Naive thymus-derived CD4-positive, alpha-beta T cell (primary cell): Measurements from ENCODE around the gene CHD2. TPM values are rescaled to one million over a fixed set of nuclear protein-coding genes. Genes with fewer than 3 reads are reported as not detected.
"Not testable (repeated sequence)": the region's sequence is repeated elsewhere in the genome, so short reads cannot be mapped to it uniquely, and the experiment has no call there.

Experiments used
- ATAC-seq: fragments of 150-1000 bp; cut with Tn5 transposase; 2 replicates; pipeline ENCODE4 v1.10.0; 2021; ENCODE audit warnings: mild to moderate bottlenecking, moderate library complexity
- CTCF ChIA-PET: fragments of 350-600 bp; sonication (Branson Sonifier 250); formaldehyde crosslinking; loops from one replicate; lab custom pipeline; 2021; ENCODE audit warnings: antibody characterized with exemption; lab: Charles Lee
- POLR2A ChIA-PET: fragments of 350-600 bp; sonication (Branson Sonifier 250); formaldehyde crosslinking; loops from one replicate; lab custom pipeline; 2021; ENCODE audit warnings: antibody characterized with exemption, inconsistent platforms; lab: Charles Lee
- DNase-seq, 9 donors: peaks; one replicate each; pipeline versions ENCODE4 v3.0.0 to v3.0.0-alpha.2; 2020 to 2022; ENCODE audit warnings: mixed read lengths in 1 of 9
- H3K27ac ChIP-seq: one replicate; pipeline ENCODE4 v1.7.0; 2013; ENCODE audit warnings: mild to moderate bottlenecking, low read depth, low read length, moderate library complexity
- H3K27me3 ChIP-seq, 2 donors: one replicate each; pipeline ENCODE4 v1.7.0; 2013; ENCODE audit warnings: low read length in 2 of 2, mild to moderate bottlenecking in 2 of 2, moderate library complexity in 2 of 2; ENCODE audit not compliant: control insufficient read depth in 2 of 2, insufficient read depth in 2 of 2
- H3K36me3 ChIP-seq, 3 experiments: 1 replicate in 2 of 3; 2 replicates in 1 of 3; pipeline ENCODE4 v1.7.0; 2013; ENCODE audit warnings: low read length in 3 of 3, mild to moderate bottlenecking in 3 of 3, moderate library complexity in 1 of 3; ENCODE audit not compliant: insufficient read depth in 3 of 3, control insufficient read depth in 2 of 3
- H3K4me1 ChIP-seq, 2 donors: one replicate each; pipeline ENCODE4 v1.7.0; 2013; ENCODE audit warnings: low read length in 2 of 2, mild to moderate bottlenecking in 2 of 2, moderate library complexity in 1 of 2; ENCODE audit not compliant: control insufficient read depth in 2 of 2, insufficient read depth in 2 of 2
- H3K4me3 ChIP-seq: 2 replicates; pipeline ENCODE4 v1.7.0; 2013; ENCODE audit warnings: mild to moderate bottlenecking, low read length
- H3K9me3 ChIP-seq, 3 experiments: 1 replicate in 2 of 3; 2 replicates in 1 of 3; pipeline ENCODE4 v1.7.0; 2013; ENCODE audit warnings: low read length in 3 of 3; ENCODE audit not compliant: control insufficient read depth in 2 of 3
- H3K27ac Mint-ChIP-seq, 9 donors: one replicate each; pipeline ENCODE4 v1.8.0; 2020 to 2022; ENCODE audit warnings: mixed read lengths in 9 of 9, mild to moderate bottlenecking in 8 of 9, moderate library complexity in 5 of 9, inconsistent platforms in 2 of 9
- H3K27me3 Mint-ChIP-seq, 5 donors: one replicate each; pipeline ENCODE4 v1.8.0; 2021 to 2022; ENCODE audit warnings: mixed read lengths in 5 of 5, mild to moderate bottlenecking in 1 of 5
- H3K36me3 Mint-ChIP-seq, 5 donors: one replicate each; pipeline ENCODE4 v1.8.0; 2020 to 2022; ENCODE audit warnings: mixed read lengths in 5 of 5, mild to moderate bottlenecking in 3 of 5, inconsistent platforms in 1 of 5
- H3K4me1 Mint-ChIP-seq, 7 donors: one replicate each; pipeline ENCODE4 v1.8.0; 2020 to 2022; ENCODE audit warnings: mixed read lengths in 7 of 7, mild to moderate bottlenecking in 3 of 7, inconsistent platforms in 1 of 7
- H3K4me3 Mint-ChIP-seq, 10 donors: one replicate each; pipeline ENCODE4 v1.8.0; 2020 to 2022; ENCODE audit warnings: mild to moderate bottlenecking in 10 of 10, mixed read lengths in 10 of 10, moderate library complexity in 6 of 10, inconsistent platforms in 2 of 10
- H3K9me3 Mint-ChIP-seq, 11 donors: one replicate each; pipeline ENCODE4 v1.8.0; 2020 to 2022; ENCODE audit warnings: mixed read lengths in 11 of 11, mild to moderate bottlenecking in 4 of 11, inconsistent platforms in 1 of 11, moderate library complexity in 1 of 11
- intact Hi-C, 2 donors: fragments of 100-400 bp; cut with micrococcal nuclease; formaldehyde crosslinking; loops; one replicate each; pipeline ENCODE4 v1.15.1; 2023
- polyA plus RNA-seq, 2 donors: library from polyadenylated mRNA; unstranded; fragments of 300-500 nt; fragmentation: Illumina TruSeq; gene quantifications; one replicate each; pipeline ENCODE4 v1.2.3, GENCODE V29; 2021
- total RNA-seq, 6 experiments: library from RNA in 5 of 6; stranded (reverse) in 5 of 6; gene quantifications; 1 replicate in 5 of 6; 2 replicates in 1 of 6; pipeline ENCODE4 v1.2.3 and lab custom pipeline; 2021 to 2026

CHD2 gene
- total and polyA plus RNA-seq, 7 experiments from 2014 or later: 70.0 to 492 (median 371) TPM

GRCh38 chr15:92915766-92916435 is 15.8 kb downstream of the CHD2 start:
- Histone ChIP-seq H3K36me3 (no peaks in the 10 kb centered on the region), H3K27ac (peak overlapping the region; percentile 92), H3K27me3 (no peaks in the 10 kb centered on the region), H3K4me1 (peaks cover 63 to 73% of the 10 kb centered on the region in 2 donors), H3K4me3 (no peak overlapping the region), H3K9me3 (no peaks in the 10 kb centered on the region)
- intact Hi-C loops: no loop called here
- ATAC-seq (no peak), DNase-seq (no peak)
- Mint-ChIP-seq H3K36me3 (peaks cover 0 to 47% (median 21%) of the 10 kb centered on the region in 5 donors), H3K4me3 (peak overlapping the region; percentile 16 to 88 (median 75)), H3K4me1 (peaks cover 55 to 92% (median 85%) of the 10 kb centered on the region in 7 donors), H3K27ac (peak overlapping the region; percentile 82 to 100 (median 96)), H3K9me3 (peaks cover 0 to 2% (median 0%) of the 10 kb centered on the region in 11 donors), H3K27me3 (no peaks in the 10 kb centered on the region)
- ChIA-PET POLR2A (interaction anchor here (0.6 to 18.6 kb wide), 21 partner anchors 10 to 118 kb away, joined by 3 to 342 read pairs (median 7); partner anchors contain the start of gene CHD2), CTCF (interaction anchor here (0.8 to 11.2 kb wide), 10 partner anchors 8 to 118 kb away, joined by 3 to 70 read pairs (median 4); partner anchors contain the start of gene CHD2)

DNA sequence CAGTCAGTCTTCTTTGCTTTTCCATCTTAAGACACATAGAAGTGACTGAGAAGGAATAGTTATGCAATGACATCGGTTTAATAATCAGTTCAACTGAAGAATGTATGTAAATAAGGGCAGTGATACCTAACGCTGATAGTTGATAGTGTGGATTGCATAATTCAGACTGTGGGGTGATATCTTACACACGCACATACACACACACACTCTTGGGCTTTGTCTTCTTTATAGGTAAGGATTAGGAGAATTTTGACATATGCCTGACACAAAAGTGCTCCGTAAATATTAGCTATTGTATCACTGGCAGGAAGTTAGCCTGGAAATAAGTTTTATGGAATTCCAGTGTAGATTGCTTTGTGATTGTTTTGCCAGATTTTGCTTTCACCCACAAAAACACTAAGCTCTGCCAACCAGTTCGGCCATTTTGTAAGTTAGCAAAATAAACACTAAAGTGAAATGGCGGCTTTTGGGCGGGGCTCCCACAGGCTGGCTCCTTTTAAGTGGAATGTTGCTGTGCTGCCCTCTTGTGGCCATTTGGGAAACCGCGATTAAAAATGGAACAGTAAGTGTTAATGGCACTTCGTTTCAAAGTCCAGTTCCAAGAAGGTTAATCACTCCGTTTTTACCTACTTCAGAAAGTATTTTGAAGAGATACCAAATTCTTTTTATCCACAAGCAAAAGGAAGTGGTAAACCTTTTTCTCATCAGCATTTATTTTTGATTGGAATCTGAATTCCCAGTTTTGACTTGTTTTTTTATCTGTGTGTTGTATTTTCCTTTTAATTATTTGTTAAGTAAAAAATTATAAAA is 17.7 kb downstream of the CHD2 start:
- intact Hi-C loops: loop anchor here (1.0 to 2.0 kb wide), 8 partner anchors 11 to 121 kb away; no protein-coding TSS in a partner anchor
- H3K4me1 Mint-ChIP-seq: peaks cover 53 to 92% (median 86%) of the 10 kb centered on the region in 7 donors
- DNase-seq (peak; percentile 74 to 91 (median 89)), ATAC-seq (peak; percentile 78)
- H3K4me1 ChIP-seq: peaks cover 64 to 76% of the 10 kb centered on the region in 2 donors
- no peaks in the 10 kb centered on the region for H3K9me3 ChIP-seq
- H3K27ac Mint-ChIP-seq: peak overlapping the region; percentile 82 to 100 (median 96)
- peak overlapping the region; percentile 5 for H3K4me3 ChIP-seq
- peaks cover 0 to 39% (median 11%) of the 10 kb centered on the region in 5 donors for H3K36me3 Mint-ChIP-seq
- POLR2A ChIA-PET: interaction anchor here (0.6 to 18.6 kb wide), 13 partner anchors 13 to 120 kb away, joined by 3 to 342 read pairs (median 14); partner anchors contain the start of gene CHD2
- H3K27me3 Mint-ChIP-seq: no peaks in the 10 kb centered on the region
- peak overlapping the region; percentile 92 for H3K27ac ChIP-seq
- peaks cover 0 to 2% (median 0%) of the 10 kb centered on the region in 11 donors for H3K9me3 Mint-ChIP-seq
- H3K36me3 ChIP-seq: no peaks in the 10 kb centered on the region
- CTCF ChIA-PET: interaction anchor here (0.6 to 11.2 kb wide), 13 partner anchors 10 to 121 kb away, joined by 3 to 70 read pairs (median 7); partner anchors contain the start of gene CHD2
- H3K27me3 ChIP-seq: no peaks in the 10 kb centered on the region
- H3K4me3 Mint-ChIP-seq: peak overlapping the region; percentile 43 to 81 (median 70)

DNA sequence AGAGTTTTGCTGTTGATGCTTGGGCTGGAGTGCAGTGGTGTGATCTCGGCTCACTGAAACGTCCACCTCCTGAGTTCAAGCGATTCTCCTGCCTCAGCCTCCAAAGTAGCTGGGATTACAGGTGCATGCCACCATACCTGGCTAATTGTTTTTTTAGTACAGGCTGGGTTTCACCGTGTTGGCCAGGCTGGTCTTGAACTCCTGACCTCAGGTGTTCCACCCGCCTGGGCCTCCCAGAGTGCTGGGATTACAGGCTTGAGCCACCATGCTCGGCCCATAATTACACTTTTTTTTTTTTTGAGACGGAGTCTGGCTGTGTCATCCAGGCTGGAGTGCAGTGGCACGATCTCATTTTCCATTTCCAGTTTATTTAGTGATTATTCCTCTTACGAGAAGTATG is 18.8 kb downstream of the CHD2 start:
- not testable (repeated sequence) for DNase-seq, H3K27ac ChIP-seq, H3K4me3 Mint-ChIP-seq, H3K36me3 ChIP-seq, H3K4me3 ChIP-seq, H3K27me3 Mint-ChIP-seq, H3K27me3 ChIP-seq, ATAC-seq, H3K9me3 Mint-ChIP-seq, H3K9me3 ChIP-seq
- peak overlapping the region in 3 of 9 donors; percentile 10 to 76 (median 17) for H3K27ac Mint-ChIP-seq
- CTCF ChIA-PET: interaction anchor here (1.0 to 11.2 kb wide), 9 partner anchors 11 to 122 kb away, joined by 3 to 70 read pairs (median 8); partner anchors contain the start of gene CHD2
- H3K4me1 Mint-ChIP-seq: peaks cover 57 to 91% (median 85%) of the 10 kb centered on the region in 7 donors
- peaks cover 53 to 72% of the 10 kb centered on the region in 2 donors for H3K4me1 ChIP-seq
- peaks cover 0 to 40% (median 12%) of the 10 kb centered on the region in 5 donors for H3K36me3 Mint-ChIP-seq
- intact Hi-C loops: loop anchor here (1.0 to 2.0 kb wide), 8 partner anchors 12 to 122 kb away; no protein-coding TSS in a partner anchor
- POLR2A ChIA-PET: interaction anchor here (1.1 to 18.6 kb wide), 12 partner anchors 9 to 121 kb away, joined by 3 to 342 read pairs (median 28); partner anchors contain the start of gene CHD2

GRCh38 chr15:92920595-92921161 is 20.6 kb downstream of the CHD2 start:
- peaks cover 40 to 60% of the 10 kb centered on the region in 2 donors for H3K4me1 ChIP-seq
- H3K4me3 Mint-ChIP-seq: peak overlapping the region in 9 of 10 donors; percentile 43 to 71 (median 61)
- ChIA-PET CTCF (interaction anchor here (0.6 to 11.2 kb wide), 7 partner anchors 88 to 138 kb away, joined by 3 to 70 read pairs (median 4); no protein-coding TSS in a partner anchor), POLR2A (interaction anchor here (1.0 to 18.6 kb wide), 9 partner anchors 16 to 124 kb away, joined by 3 to 342 read pairs (median 7); partner anchors contain the start of gene CHD2)
- intact Hi-C loops: loop anchor here in 1 of 2 donors (2.0 kb wide), 1 partner anchor 14 kb away; no protein-coding TSS in a partner anchor
- H3K36me3 ChIP-seq: peaks cover 0 to 16% (median 0%) of the 10 kb centered on the region in 3 experiments
- H3K27me3 Mint-ChIP-seq: no peaks in the 10 kb centered on the region
- no peak overlapping the region for H3K4me3 ChIP-seq
- H3K4me1 Mint-ChIP-seq: peaks cover 52 to 95% (median 85%) of the 10 kb centered on the region in 7 donors
- H3K9me3 Mint-ChIP-seq: peaks cover 0 to 2% (median 0%) of the 10 kb centered on the region in 11 donors
- no peaks in the 10 kb centered on the region for H3K9me3 ChIP-seq
- DNase-seq (no peak), ATAC-seq (no peak)
- peaks cover 2 to 40% (median 26%) of the 10 kb centered on the region in 5 donors for H3K36me3 Mint-ChIP-seq
- H3K27me3 ChIP-seq: no peaks in the 10 kb centered on the region
- H3K27ac Mint-ChIP-seq: peak overlapping the region; percentile 10 to 95 (median 82)
- H3K27ac ChIP-seq: no peak overlapping the region

GRCh38 chr15:92921215-92922131 is 21.3 kb downstream of the CHD2 start:
- peaks cover 44 to 53% of the 10 kb centered on the region in 2 donors for H3K4me1 ChIP-seq
- H3K4me3 ChIP-seq: no peak overlapping the region
- no peak for ATAC-seq
- H3K4me1 Mint-ChIP-seq: peaks cover 52 to 95% (median 85%) of the 10 kb centered on the region in 7 donors
- peak overlapping the region; percentile 57 for H3K27ac ChIP-seq
- no peak for DNase-seq
- H3K27ac Mint-ChIP-seq: peak overlapping the region; percentile 53 to 95 (median 82)
- H3K27me3 Mint-ChIP-seq: no peaks in the 10 kb centered on the region
- H3K9me3 ChIP-seq: no peaks in the 10 kb centered on the region
- H3K27me3 ChIP-seq: no peaks in the 10 kb centered on the region
- intact Hi-C loops: loop anchor here (1.0 to 2.0 kb wide), 2 partner anchors 9 to 13 kb away; no protein-coding TSS in a partner anchor
- H3K4me3 Mint-ChIP-seq: peak overlapping the region in 9 of 10 donors; percentile 48 to 84 (median 68)
- H3K9me3 Mint-ChIP-seq: no peaks in the 10 kb centered on the region
- H3K36me3 ChIP-seq: peaks cover 0 to 24% (median 5%) of the 10 kb centered on the region in 3 experiments
- ChIA-PET POLR2A (interaction anchor here (0.6 to 18.6 kb wide), 14 partner anchors 9 to 124 kb away, joined by 3 to 342 read pairs (median 5); partner anchors contain the start of gene CHD2), CTCF (interaction anchor here (0.6 to 11.2 kb wide), 8 partner anchors 39 to 139 kb away, joined by 3 to 70 read pairs (median 4); no protein-coding TSS in a partner anchor)
- peaks cover 9 to 41% (median 32%) of the 10 kb centered on the region in 5 donors for H3K36me3 Mint-ChIP-seq
